ENCODE results near the gene ULK2. TPM values are rescaled to one million over a fixed set of nuclear protein-coding genes. Genes with fewer than 3 reads are reported as not detected.
A peak's percentile ranks its signal among the peaks of the same experiment; 100 is the strongest.

The ULK2 gene
- total and polyA plus RNA-seq, 2 donors from 2014 or later, result 6.6 to 16.3 TPM

- FAIRE-seq (no peak), DNase-seq (peak in 2 of 5 donors; percentile 7 to 79)
- Histone ChIP-seq H3K4me1 (ENCODE audit: control insufficient read depth in 2 of 3, insufficient read depth in 2 of 3, low read depth in 1 of 3, low read length in 3 of 3) (no peaks in the 10 kb centered on the region), H3K4me3 (ENCODE audit: low read length in 3 of 3) (no peak overlapping the region), H3K27ac (ENCODE audit: low read depth in 2 of 2, low read length in 2 of 2) (no peak overlapping the region), H3K27me3 (ENCODE audit: control insufficient read depth, insufficient read depth, low read length) (no peaks in the 10 kb centered on the region), H3K9me3 (ENCODE audit: control insufficient read depth in 2 of 3, insufficient read depth in 1 of 3, low read length in 3 of 3) (no peaks in the 10 kb centered on the region), H3K36me3 (ENCODE audit: control insufficient read depth in 2 of 3, insufficient read depth in 3 of 3, low read length in 3 of 3) (no peaks in the 10 kb centered on the region), H3K9ac (ENCODE audit: low read length in 3 of 3) (no peak overlapping the region)
- intact Hi-C loops (cut with DNase I), result no loop called here
- TF ChIP-seq CTCF (IDR thresholded peaks at IDR 0.05; ENCODE audit: borderline replicate concordance, extremely low read depth, insufficient read depth), result no peak
Measured at GRCh38 chr17:19876529-19877161, 8.9 kb upstream of the ULK2 start.

DNA sequence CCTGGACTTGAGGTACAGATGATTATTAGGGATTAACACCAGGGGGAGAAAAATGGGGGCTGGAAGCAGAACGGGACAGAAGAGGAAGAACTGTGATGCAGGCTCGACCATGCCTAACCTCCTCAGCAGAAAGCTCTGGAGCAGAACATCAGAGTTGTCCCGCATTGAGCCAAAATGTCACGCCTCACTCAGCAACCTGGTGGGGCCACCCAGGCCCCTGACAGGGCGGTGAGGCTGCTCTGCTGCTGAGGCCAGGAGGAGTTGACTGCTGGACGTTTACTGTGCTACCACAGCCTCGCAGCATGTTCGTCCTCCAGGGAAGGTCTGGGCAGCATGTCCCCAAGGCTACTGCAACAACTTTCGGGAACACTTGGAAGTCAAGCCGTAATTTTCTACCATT is 6.5 kb upstream of the ULK2 start:
- H3K4me3 ChIP-seq (ENCODE audit: low read length in 3 of 3), result no peak overlapping the region
- peak in 3 of 5 donors; percentile 25 to 45 (median 36) for DNase-seq
- intact Hi-C loops (cut with DNase I), result no loop called here
- no peaks in the 10 kb centered on the region for H3K9me3 ChIP-seq (ENCODE audit: control insufficient read depth in 2 of 3, insufficient read depth in 1 of 3, low read length in 3 of 3)
- no peak overlapping the region for H3K27ac ChIP-seq (ENCODE audit: low read depth in 2 of 2, low read length in 2 of 2)
- TF ChIP-seq CTCF (IDR thresholded peaks at IDR 0.05; ENCODE audit: borderline replicate concordance, extremely low read depth, insufficient read depth), result no peak
- H3K9ac ChIP-seq (ENCODE audit: low read length in 3 of 3), result no peak overlapping the region
- FAIRE-seq, result no peak
- H3K4me1 ChIP-seq (ENCODE audit: control insufficient read depth in 2 of 3, insufficient read depth in 2 of 3, low read depth in 1 of 3, low read length in 3 of 3), result no peaks in the 10 kb centered on the region
- no peaks in the 10 kb centered on the region for H3K36me3 ChIP-seq (ENCODE audit: control insufficient read depth in 2 of 3, insufficient read depth in 3 of 3, low read length in 3 of 3)
- H3K27me3 ChIP-seq (ENCODE audit: control insufficient read depth, insufficient read depth, low read length), result no peaks in the 10 kb centered on the region

GRCh38 chr17:19873346-19873745 is 5.6 kb upstream of the ULK2 start:
- FAIRE-seq, result no peak
- no peak for DNase-seq
- Histone ChIP-seq H3K27ac (ENCODE audit: low read depth in 2 of 2, low read length in 2 of 2) (no peak overlapping the region), H3K27me3 (ENCODE audit: control insufficient read depth, insufficient read depth, low read length) (no peaks in the 10 kb centered on the region), H3K9ac (ENCODE audit: low read length in 3 of 3) (no peak overlapping the region), H3K9me3 (ENCODE audit: control insufficient read depth in 2 of 3, insufficient read depth in 1 of 3, low read length in 3 of 3) (no peaks in the 10 kb centered on the region), H3K36me3 (ENCODE audit: control insufficient read depth in 2 of 3, insufficient read depth in 3 of 3, low read length in 3 of 3) (no peaks in the 10 kb centered on the region), H3K4me3 (ENCODE audit: low read length in 3 of 3) (no peak overlapping the region), H3K4me1 (ENCODE audit: control insufficient read depth in 2 of 3, insufficient read depth in 2 of 3, low read depth in 1 of 3, low read length in 3 of 3) (no peaks in the 10 kb centered on the region)
- no peak for TF ChIP-seq CTCF (IDR thresholded peaks at IDR 0.05; ENCODE audit: borderline replicate concordance, extremely low read depth, insufficient read depth)
- intact Hi-C loops (cut with DNase I), result no loop called here

DNA sequence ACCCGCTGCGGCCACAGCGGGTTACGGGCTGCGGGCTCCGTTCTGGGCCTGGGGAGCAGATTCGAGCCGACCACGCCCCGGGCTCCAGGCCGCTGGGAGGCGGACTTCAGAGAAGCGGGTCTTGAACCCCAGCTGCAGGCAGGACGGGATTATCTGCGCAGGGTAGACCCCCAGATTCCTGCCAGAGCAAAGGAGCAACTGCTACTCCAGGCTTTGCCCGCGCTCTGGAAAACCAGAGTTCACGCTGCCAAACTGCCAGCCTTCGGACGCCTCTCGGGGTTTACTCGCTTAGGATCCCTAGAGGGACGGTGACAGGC is 301 bp upstream of the ULK2 start:
- Histone ChIP-seq H3K27me3 (ENCODE audit: control insufficient read depth, insufficient read depth, low read length) (no peaks in the 10 kb centered on the region), H3K9ac (ENCODE audit: low read length in 3 of 3) (peak overlapping the region in 2 of 3 donors; percentile 60 to 61), H3K36me3 (ENCODE audit: control insufficient read depth in 2 of 3, insufficient read depth in 3 of 3, low read length in 3 of 3) (no peaks in the 10 kb centered on the region), H3K27ac (ENCODE audit: low read depth in 2 of 2, low read length in 2 of 2) (no peak overlapping the region), H3K4me3 (ENCODE audit: low read length in 3 of 3) (peak overlapping the region; percentile 42 to 68 (median 45)), H3K9me3 (ENCODE audit: control insufficient read depth in 2 of 3, insufficient read depth in 1 of 3, low read length in 3 of 3) (no peaks in the 10 kb centered on the region), H3K4me1 (ENCODE audit: control insufficient read depth in 2 of 3, insufficient read depth in 2 of 3, low read depth in 1 of 3, low read length in 3 of 3) (peaks cover 0 to 5% (median 0%) of the 10 kb centered on the region in 3 donors)
- DNase-seq (no peak), FAIRE-seq (no peak)
- intact Hi-C loops (cut with DNase I), result no loop called here
- TF ChIP-seq CTCF (IDR thresholded peaks at IDR 0.05; ENCODE audit: borderline replicate concordance, extremely low read depth, insufficient read depth), result no peak
